ENCODE measurements around the gene TRAPPC2L. TPM values are rescaled to one million over a fixed set of nuclear protein-coding genes. Genes with fewer than 3 reads are reported as not detected.

Gene TRAPPC2L
- total and polyA plus RNA-seq, 2 of the 13 experiments (the other 11 are each of a cell fraction or from before 2014, with no cell fraction given) = 96.3 to 107 TPM

- H3K27me3 ChIP-seq (ENCODE audit: control insufficient read depth in 1 of 2, insufficient read depth in 2 of 2, low read length in 2 of 2) = no peaks in the 10 kb centered on the region
- peaks cover 35% of the 10 kb centered on the region for H3K79me2 ChIP-seq (ENCODE audit: insufficient read depth, low read length)
- no peak overlapping the region for H3K9ac ChIP-seq (ENCODE audit: insufficient read depth, low read depth, low read length)
- no peak for FAIRE-seq
- H3K9me3 ChIP-seq (ENCODE audit: low read length) = no peaks in the 10 kb centered on the region
- H3K4me2 ChIP-seq (ENCODE audit: low read depth, low read length) = no peak overlapping the region
- BruUV-seq (replicated peaks) = no TSS peak
- peaks cover 41% of the 10 kb centered on the region for H3K4me1 ChIP-seq (ENCODE audit: insufficient read depth, low read length)
- no peak for ATAC-seq
- DNase-seq (ENCODE audit: low spot score) = no peak
- intact Hi-C loops (cut with micrococcal nuclease; ENCODE audit: unreplicated experiment) (no loop called here), in situ Hi-C loops (cut with HindIII; ENCODE audit: extremely low pct_ligation_motif_present, low pct_unique_long_range_greater_than_20kb) (no loop called here)
- no peak overlapping the region for H3K27ac ChIP-seq (ENCODE audit: extremely low read length, insufficient read depth, low read length)
- 97% methylated on average over 20 of the region's 24 CpGs for WGBS (ENCODE audit: low lambda C conversion rate)
- peaks cover 14% of the 10 kb centered on the region; the same call in 1 of the 2 replicates for H4K20me1 ChIP-seq (ENCODE audit: insufficient read depth, low read length)
- ChIA-PET POLR2A (interaction anchor here (1.4 kb wide), 1 partner anchor 48 kb away, joined by 4 read pairs; no protein-coding TSS in a partner anchor), CTCF (ENCODE audit: low intra/inter-chr PET ratio, low total read pairs) (no interaction called here)
- peaks cover 15 to 43% of the 10 kb centered on the region in 2 experiments for H3K36me3 ChIP-seq (replicated peaks in 1 of 2; ENCODE audit: control insufficient read depth in 1 of 2, insufficient read depth in 2 of 2, low read length in 2 of 2)
- no peak overlapping the region for H2AFZ ChIP-seq (ENCODE audit: low read length)
- no peak overlapping the region for H3K4me3 ChIP-seq (replicated peaks in 1 of 3; ENCODE audit: insufficient read depth in 1 of 3, low read depth in 2 of 3, low read length in 3 of 3)
- no peak for TF ChIP-seq ZNF552 (CRISPR knock-in tag; IDR thresholded peaks at IDR 0.05; ENCODE audit: borderline replicate concordance)
- no peak for TF ChIP-seq STAG1 (CRISPR knock-in tag; IDR thresholded peaks at IDR 0.05)
- TF ChIP-seq PPARG (CRISPR knock-in tag; conservative IDR thresholded peaks at IDR 0.05) = no peak
- TF ChIP-seq ZNF703 (CRISPR knock-in tag; IDR thresholded peaks at IDR 0.05; ENCODE audit: borderline replicate concordance) = no peak
- no peak for TF ChIP-seq ZNF749 (CRISPR knock-in tag; IDR thresholded peaks at IDR 0.05; ENCODE audit: borderline replicate concordance)
- TF ChIP-seq CHD2 (IDR thresholded peaks at IDR 0.05; ENCODE audit: low read depth, low read length) = no peak
- TF ChIP-seq SOX6 (IDR thresholded peaks at IDR 0.05) = no peak
- 0 out of 2 replicates have a peak, but pooled peaks have one; percentile 27 for TF ChIP-seq SOX6 (CRISPR knock-in tag; IDR thresholded peaks at IDR 0.05)
- no peak for TF ChIP-seq MBD4 (IDR thresholded peaks at IDR 0.05; ENCODE audit: borderline replicate concordance, low read length)
- no peak for TF ChIP-seq MYC (CRISPR knock-in tag; IDR thresholded peaks at IDR 0.05; ENCODE audit: borderline replicate concordance)
- TF ChIP-seq SATB2 (CRISPR knock-in tag; IDR thresholded peaks at IDR 0.05) = no peak
- no peak for TF ChIP-seq CHD4 (IDR thresholded peaks at IDR 0.05; ENCODE audit: borderline replicate concordance, low read length)
- TF ChIP-seq ARID4A (CRISPR knock-in tag; IDR thresholded peaks at IDR 0.05; ENCODE audit: borderline replicate concordance) = peak; percentile 34; the same call in 1 of the 2 replicates
- TF ChIP-seq ZNF543 (CRISPR knock-in tag; IDR thresholded peaks at IDR 0.05) = no peak
- no peak for TF ChIP-seq ZNF891 (CRISPR knock-in tag; IDR thresholded peaks at IDR 0.05)
- TF ChIP-seq ZNF331 (CRISPR knock-in tag; IDR thresholded peaks at IDR 0.05) = no peak
- TF ChIP-seq ZNF547 (CRISPR knock-in tag; IDR thresholded peaks at IDR 0.05) = no peak
- TF ChIP-seq ZBTB1 (CRISPR knock-in tag; IDR thresholded peaks at IDR 0.05; ENCODE audit: borderline replicate concordance) = no peak
- TF ChIP-seq ZNF577 (CRISPR knock-in tag; IDR thresholded peaks at IDR 0.05; ENCODE audit: borderline replicate concordance, low read depth) = no peak
- TF ChIP-seq ZNF207 (IDR thresholded peaks at IDR 0.05; ENCODE audit: borderline replicate concordance) = no peak
- no peak for TF ChIP-seq ATF1 (CRISPR knock-in tag; IDR thresholded peaks at IDR 0.05)
- no peak for TF ChIP-seq ZNF33A (CRISPR knock-in tag; IDR thresholded peaks at IDR 0.05; ENCODE audit: borderline replicate concordance)
- no peak for TF ChIP-seq SSRP1 (CRISPR knock-in tag; IDR thresholded peaks at IDR 0.05)
- no peak for TF ChIP-seq ZNF839 (CRISPR knock-in tag; IDR thresholded peaks at IDR 0.05; ENCODE audit: borderline replicate concordance)
Measured at GRCh38 chr16:88807142-88807625, 49.7 kb upstream of the TRAPPC2L start.

Measured in HepG2 (cell line).